Non-pigmented ciliary epithelial cell (primary cell): ENCODE results near the gene DHFR2.
"Not testable (repeated sequence)": the region's sequence is repeated elsewhere in the genome, so short reads cannot be mapped to it uniquely, and the experiment has no call there.

Experiments used
- DNase-seq: peaks from one replicate; pipeline ENCODE4 v3.0.0-alpha.2; 2010; ENCODE audit warnings: low read depth

The DHFR2 gene

GRCh38 chr3:94065819-94066480, 3.2 kb upstream of the DHFR2 start:
- no peak for DNase-seq

DNA sequence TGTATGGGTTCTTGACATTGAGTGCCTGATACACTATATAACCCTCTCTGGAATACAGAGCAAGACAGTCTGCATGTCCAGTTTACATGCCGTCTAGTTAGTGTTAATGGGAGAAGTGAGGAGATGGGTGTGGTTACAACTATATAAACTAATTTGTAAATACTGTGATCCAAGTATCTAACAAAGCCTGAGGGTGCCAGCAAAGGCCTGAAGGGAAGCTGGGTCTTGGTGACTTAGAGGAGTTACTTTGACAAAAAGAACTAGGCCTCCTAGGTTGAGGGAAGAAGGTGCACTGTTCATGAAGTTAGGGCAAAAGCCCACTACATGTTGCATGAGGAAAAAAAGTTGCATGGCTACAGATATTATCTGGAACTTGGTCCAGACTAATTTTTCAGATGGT, 2.4 kb upstream of the DHFR2 start:
- DNase-seq, result no peak

- DNase-seq, result no peak
Measured at GRCh38 chr3:94064243-94064860, 1.6 kb upstream of the DHFR2 start.

GRCh38 chr3:94063496-94064119, 892 bp upstream of the DHFR2 start:
- DNase-seq, result no peak

DNA sequence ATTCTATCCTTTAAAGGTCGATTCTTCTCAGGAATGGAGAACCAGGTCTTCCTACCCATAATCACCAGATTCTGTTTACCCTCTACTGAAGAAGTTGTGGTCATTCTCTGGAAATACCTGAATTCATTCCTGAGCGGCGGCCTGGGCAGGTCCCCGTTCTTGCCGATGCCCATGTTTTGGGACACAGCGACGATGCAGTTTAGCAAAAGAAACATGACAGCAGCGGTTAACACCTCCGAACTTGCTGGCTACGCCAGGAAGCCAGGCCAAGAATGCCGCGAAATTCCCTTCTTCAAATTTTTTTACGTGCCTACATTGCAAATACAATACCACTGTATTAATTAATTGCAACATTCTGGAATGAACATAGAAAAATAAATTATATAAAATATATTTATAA, 1.4 kb downstream of the DHFR2 start:
- no peak for DNase-seq

GRCh38 chr3:94050546-94050945, 12.2 kb downstream of the DHFR2 start:
- no peak for DNase-seq

DNA sequence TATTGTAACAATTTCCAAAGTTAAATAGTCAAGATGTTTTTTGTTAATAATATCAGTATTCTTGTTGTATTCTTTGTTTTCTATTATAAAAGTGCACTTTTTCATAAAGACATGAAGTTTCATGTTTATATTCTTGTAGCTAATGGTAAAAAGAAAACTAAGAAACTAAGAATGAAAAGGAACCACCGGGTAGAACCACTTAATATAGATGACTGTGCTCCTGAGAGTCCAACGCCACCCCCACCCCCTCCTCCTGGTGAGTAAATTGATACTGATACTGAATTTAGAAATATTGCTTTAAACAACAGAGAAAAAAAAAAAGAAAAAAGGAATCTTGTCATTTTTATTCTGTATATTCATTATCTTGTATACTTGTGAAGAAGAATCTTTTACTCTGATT, 13.4 kb downstream of the DHFR2 start:
- no peak for DNase-seq

DNA sequence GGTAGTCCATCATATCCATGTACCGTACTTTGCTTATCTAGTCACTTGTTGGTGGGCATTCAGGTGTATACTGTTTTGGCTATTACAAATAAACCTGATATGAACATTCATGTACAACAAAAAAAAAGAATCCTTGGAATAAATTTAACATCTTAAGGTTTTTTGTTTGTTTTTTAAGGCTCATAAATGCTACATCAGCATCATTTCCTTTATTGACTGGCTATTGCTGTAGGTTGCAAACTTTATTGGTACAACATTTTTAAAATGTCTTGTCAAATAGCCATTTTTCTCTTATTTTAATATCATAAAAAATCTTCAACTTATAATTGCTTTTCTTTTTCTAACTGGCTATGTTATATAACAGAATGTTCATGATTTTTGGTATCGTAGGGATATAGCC, 16.2 kb downstream of the DHFR2 start:
- DNase-seq, result no peak

GRCh38 chr3:94044100-94044936, 18.4 kb downstream of the DHFR2 start:
- DNase-seq, result not testable (repeated sequence)

- DNase-seq, result no peak
Measured at GRCh38 chr3:94043285-94043684, 19.4 kb downstream of the DHFR2 start.

DNA sequence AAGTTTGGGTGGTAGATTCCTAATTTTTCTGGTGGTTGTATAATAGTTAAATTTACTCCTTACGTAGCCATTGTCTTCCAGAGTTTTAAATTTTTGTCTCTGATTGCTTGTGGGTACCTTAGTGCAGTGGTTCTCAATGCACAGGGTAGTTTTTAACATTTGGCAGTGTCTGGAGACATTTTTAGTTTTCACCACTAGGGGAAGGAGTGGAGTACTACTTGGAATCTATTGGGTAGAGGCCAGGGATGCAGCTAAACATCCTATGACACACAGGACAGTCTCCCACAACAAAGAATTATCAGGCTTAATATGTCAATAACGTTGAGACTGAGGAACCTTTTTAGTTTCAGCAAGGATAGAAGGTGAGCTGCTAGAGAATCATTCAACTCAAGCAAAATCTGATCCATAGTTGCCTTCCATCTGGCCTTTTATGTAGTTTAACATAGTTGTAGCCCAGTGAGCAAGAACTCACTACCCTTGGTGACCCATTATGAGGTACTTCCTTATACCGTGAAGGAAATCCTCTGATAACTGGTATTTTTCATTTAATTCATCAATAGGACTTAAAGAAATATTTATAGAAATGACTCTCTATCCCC, 25.7 kb downstream of the DHFR2 start:
- DNase-seq, result no peak

DNA sequence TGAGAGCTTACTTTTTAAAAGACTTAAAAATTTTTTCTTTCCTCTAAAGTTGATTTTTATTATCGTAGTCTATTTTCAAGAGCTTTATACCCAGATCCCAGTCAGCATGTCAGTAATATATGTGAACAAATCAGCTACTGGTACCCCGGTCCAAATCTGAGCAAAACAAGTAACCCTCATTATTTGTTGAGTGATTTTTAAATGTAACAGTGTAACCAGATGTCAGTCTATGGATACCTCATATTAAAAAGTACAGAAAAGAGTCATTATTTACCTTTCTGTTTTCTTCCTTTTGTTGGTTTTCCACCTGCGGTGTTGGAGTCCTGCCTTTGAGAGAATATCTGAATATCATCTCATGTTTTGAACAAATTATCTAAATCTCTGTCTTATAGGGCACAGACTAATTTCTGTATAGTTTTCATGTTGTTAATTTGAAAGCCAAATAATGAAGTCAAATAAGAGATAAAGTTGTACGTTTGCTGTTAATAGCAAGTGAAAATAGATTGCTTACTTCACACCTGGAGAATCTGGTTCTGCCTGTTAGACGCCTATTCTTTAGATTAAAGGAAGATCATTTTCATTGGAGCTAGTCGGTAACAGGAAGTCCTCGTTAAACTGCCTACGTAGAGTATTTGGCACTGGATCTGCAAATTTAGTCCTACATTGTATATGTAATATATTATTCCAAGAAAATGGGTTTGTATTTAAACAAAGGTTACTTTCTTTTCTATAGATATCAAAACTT, 34.5 kb downstream of the DHFR2 start, which contains the start of gene STX19:
STX19 (minus strand) TSS at position 505 of the 745 bp plus-strand sequence. CDS start 13,328 bp downstream, outside the sequence.
- DNase-seq, result no peak

- no peak for DNase-seq
Measured at GRCh38 chr3:94026623-94027022, 36.1 kb downstream of the DHFR2 start.

DNA sequence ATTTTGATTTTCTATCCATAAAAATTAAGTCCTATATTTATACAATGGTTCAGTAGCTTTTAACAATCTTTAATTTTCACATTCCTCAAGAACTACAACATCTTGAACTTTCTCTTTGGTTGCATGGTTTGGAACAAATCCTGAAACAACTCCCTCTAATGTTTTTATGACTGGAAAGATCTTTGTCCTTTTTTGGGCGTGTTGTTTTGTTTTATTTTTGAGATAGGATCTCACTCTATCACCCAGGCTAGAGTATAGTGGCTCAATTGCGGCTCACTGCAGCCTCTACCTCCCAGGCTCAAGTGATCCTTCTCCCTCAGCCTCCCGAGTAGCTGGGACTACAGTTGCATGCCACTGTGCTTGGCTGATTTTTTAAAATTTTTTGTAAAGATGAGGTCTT, 38.3 kb downstream of the DHFR2 start:
- DNase-seq, result no peak

- no peak for DNase-seq
Measured at GRCh38 chr3:94020293-94020692, 42.4 kb downstream of the DHFR2 start.

DNA sequence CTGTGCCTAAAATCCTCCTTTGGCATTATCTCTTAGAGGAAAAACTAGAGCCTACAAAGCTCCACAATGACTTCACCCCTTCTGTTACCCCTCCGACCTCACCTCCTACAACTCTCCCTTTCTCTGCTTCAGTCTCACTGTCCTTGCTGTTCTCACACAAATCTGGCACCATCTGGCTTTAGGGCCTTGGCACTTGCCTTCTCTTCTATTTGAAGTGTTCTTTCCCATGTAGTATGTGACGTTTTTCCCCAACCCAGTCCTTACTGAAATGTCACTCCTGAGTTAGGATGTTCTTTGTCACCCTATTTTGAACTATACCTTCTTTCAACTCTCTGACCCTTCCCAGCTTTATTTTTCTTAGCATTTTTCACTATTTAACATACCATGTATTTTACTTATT, 43.1 kb downstream of the DHFR2 start:
- DNase-seq, result no peak

DNA sequence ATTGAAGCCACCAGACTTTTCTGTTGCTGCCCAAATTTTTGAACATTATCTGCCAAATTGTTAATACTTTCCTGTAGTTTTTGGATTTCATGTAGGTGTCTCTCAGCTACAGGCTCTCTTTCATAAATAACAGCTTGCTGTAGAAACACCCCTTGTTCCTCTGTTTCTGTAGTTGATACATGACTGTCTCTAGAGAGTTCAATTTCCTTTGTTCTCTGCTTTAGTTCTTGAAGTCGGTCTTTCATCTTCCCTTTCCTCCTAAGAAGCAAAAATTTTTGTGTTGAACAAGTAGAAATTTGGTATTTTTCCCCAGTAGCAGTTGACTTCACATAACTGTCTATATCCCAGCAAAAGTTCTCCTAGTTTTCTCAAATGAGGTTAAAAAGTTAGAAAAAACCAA, 47.7 kb downstream of the DHFR2 start:
- DNase-seq, result no peak

- no peak for DNase-seq
Measured at GRCh38 chr3:94012185-94012584, 50.5 kb downstream of the DHFR2 start.

DNA sequence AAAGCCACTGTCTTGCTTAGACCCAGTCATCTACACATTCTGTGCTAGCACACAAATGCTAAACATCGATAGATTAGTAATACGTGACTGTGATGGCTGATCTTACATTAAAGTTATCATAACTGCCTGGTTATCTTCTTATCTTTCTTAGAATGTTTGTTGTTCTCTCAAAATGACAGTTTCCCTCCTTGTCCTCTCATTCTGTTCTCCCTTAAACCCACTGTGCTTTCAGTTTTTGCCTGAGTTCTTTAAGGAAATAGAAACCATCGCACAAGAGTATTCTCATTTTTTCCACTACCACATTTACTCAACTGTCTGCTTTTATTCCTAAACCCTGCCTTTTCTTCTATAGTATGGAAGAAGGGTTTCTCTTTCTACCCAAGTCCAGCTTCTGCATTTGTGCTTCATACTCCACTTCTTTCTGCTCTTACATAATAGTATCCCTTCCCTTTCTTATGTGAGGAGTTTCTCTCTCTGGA, 51.4 kb downstream of the DHFR2 start:
- DNase-seq, result no peak

- DNase-seq, result no peak
Measured at GRCh38 chr3:94009608-94010007, 53.1 kb downstream of the DHFR2 start.

DNA sequence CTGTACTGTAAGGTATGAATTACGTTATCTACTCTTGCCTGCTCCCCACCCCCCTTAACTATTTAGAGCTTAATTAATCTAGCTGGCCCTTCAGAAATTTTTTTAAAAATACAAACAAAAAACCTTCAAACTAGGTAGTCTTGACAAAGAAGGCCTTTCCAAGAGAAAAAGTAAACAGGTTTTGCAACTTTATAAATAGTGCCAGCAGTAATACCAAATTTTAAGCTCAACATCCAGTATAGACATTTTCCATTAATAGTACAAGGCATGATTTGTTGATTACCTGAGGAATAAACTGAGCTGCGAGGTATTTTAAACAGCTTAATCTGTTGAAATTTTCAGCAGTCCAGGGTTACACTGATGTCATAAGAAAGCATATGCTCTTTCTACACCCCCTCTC, 54.5 kb downstream of the DHFR2 start:
- DNase-seq, result no peak
